ENCODE measurements around the gene CRADD.

Gene CRADD

GRCh38 chr12:93819050-93819491 lies 141.9 kb downstream of the CRADD start:
- TF ChIP-seq SPI1 (IDR thresholded peaks at IDR 0.05; ENCODE audit: borderline replicate concordance, low read depth) (no peak), POLR2AphosphoS5 (IDR thresholded peaks at IDR 0.05; ENCODE audit: low read depth) (no peak), GABPA (IDR thresholded peaks at IDR 0.05; ENCODE audit: low read depth) (no peak)
- Histone ChIP-seq H3K27ac (replicated peaks) (no peak overlapping the region), H3K4me3 (replicated peaks; ENCODE audit: insufficient read depth, low read length) (no peak overlapping the region), H3K27me3 (ENCODE audit: insufficient read depth, poor library complexity, severe bottlenecking) (no peaks in the 10 kb centered on the region)
- no peak for DNase-seq (ENCODE audit: low read depth in 1 of 2, low spot score in 1 of 2)

- TF ChIP-seq GABPA (IDR thresholded peaks at IDR 0.05; ENCODE audit: low read depth) (no peak), SPI1 (IDR thresholded peaks at IDR 0.05; ENCODE audit: borderline replicate concordance, low read depth) (no peak), REST (IDR thresholded peaks at IDR 0.05; ENCODE audit: insufficient replicate concordance, low read depth) (no peak), POLR2AphosphoS5 (IDR thresholded peaks at IDR 0.05; ENCODE audit: low read depth) (no peak), CTCF (IDR thresholded peaks at IDR 0.05; ENCODE audit: insufficient read depth, low read length) (no peak)
- no peaks in the 10 kb centered on the region for H3K27me3 ChIP-seq (ENCODE audit: insufficient read depth, poor library complexity, severe bottlenecking)
- H3K27ac ChIP-seq (replicated peaks) = no peak overlapping the region
- DNase-seq (ENCODE audit: low read depth in 1 of 2, low spot score in 1 of 2) = no peak
- H3K4me3 ChIP-seq (replicated peaks; ENCODE audit: insufficient read depth, low read length) = no peak overlapping the region
Measured at GRCh38 chr12:93823616-93824391, 146.6 kb downstream of the CRADD start.

GRCh38 chr12:93824514-93825500 lies 147.6 kb downstream of the CRADD start:
- no peak for DNase-seq (ENCODE audit: low read depth in 1 of 2, low spot score in 1 of 2)
- H3K4me3 ChIP-seq (replicated peaks; ENCODE audit: insufficient read depth, low read length) = no peak overlapping the region
- no peak for TF ChIP-seq GABPA (IDR thresholded peaks at IDR 0.05; ENCODE audit: low read depth)
- TF ChIP-seq SPI1 (IDR thresholded peaks at IDR 0.05; ENCODE audit: borderline replicate concordance, low read depth) = no peak
- TF ChIP-seq REST (IDR thresholded peaks at IDR 0.05; ENCODE audit: insufficient replicate concordance, low read depth) = no peak
- TF ChIP-seq CTCF (IDR thresholded peaks at IDR 0.05; ENCODE audit: insufficient read depth, low read length) = no peak
- no peak for TF ChIP-seq POLR2AphosphoS5 (IDR thresholded peaks at IDR 0.05; ENCODE audit: low read depth)
- H3K27ac ChIP-seq (replicated peaks) = no peak overlapping the region
- H3K27me3 ChIP-seq (ENCODE audit: insufficient read depth, poor library complexity, severe bottlenecking) = no peaks in the 10 kb centered on the region

- DNase-seq (ENCODE audit: low read depth in 1 of 2, low spot score in 1 of 2) = no peak
- Histone ChIP-seq H3K4me3 (replicated peaks; ENCODE audit: insufficient read depth, low read length) (no peak overlapping the region), H3K27me3 (ENCODE audit: insufficient read depth, poor library complexity, severe bottlenecking) (no peaks in the 10 kb centered on the region), H3K27ac (replicated peaks) (no peak overlapping the region)
- TF ChIP-seq REST (IDR thresholded peaks at IDR 0.05; ENCODE audit: insufficient replicate concordance, low read depth) (no peak), SPI1 (IDR thresholded peaks at IDR 0.05; ENCODE audit: borderline replicate concordance, low read depth) (no peak), CTCF (IDR thresholded peaks at IDR 0.05; ENCODE audit: insufficient read depth, low read length) (no peak), POLR2AphosphoS5 (IDR thresholded peaks at IDR 0.05; ENCODE audit: low read depth) (no peak), GABPA (IDR thresholded peaks at IDR 0.05; ENCODE audit: low read depth) (no peak)
Measured at GRCh38 chr12:93825501-93825888, 148.3 kb downstream of the CRADD start.
